ENCODE measurements around the gene ZNF438. TPM values are rescaled to one million over a fixed set of nuclear protein-coding genes. Genes with fewer than 3 reads are reported as not detected.

The ZNF438 gene
- total and polyA plus RNA-seq, 7 donors = 12.3 to 27.9 (median 20.7) TPM

- 67 to 70% (median 70%) methylated on average over 2 of the region's 2 CpGs for WGBS, 3 donors
- intact Hi-C loops (cut with DNase I) = no loop called here
- no peak overlapping the region for H3K27ac ChIP-seq
Measured at GRCh38 chr10:30839652-30840051, 192.0 kb downstream of the ZNF438 start.

GRCh38 chr10:30836406-30836805 lies 195.3 kb downstream of the ZNF438 start:
- Histone ChIP-seq H3K36me3 (ENCODE audit: insufficient read depth in 1 of 2, low read depth in 1 of 2) (no peaks in the 10 kb centered on the region), H3K9me3 (no peaks in the 10 kb centered on the region), H3K4me1 (peaks cover 11% of the 10 kb centered on the region), H3K27me3 (ENCODE audit: insufficient read depth in 3 of 3, low read length in 2 of 3) (no peaks in the 10 kb centered on the region), H3K4me3 (no peak overlapping the region), H3K27ac (no peak overlapping the region)
- ATAC-seq (no peak), DNase-seq (no peak)
- intact Hi-C loops (cut with DNase I) = no loop called here
- TF ChIP-seq CTCF (IDR thresholded peaks at IDR 0.05) = no peak
- 66 to 76% (median 70%) methylated on average over 2 of the region's 2 CpGs for WGBS, 3 donors

More at GRCh38 chr10:30839652-30840051, 192.0 kb downstream of the ZNF438 start:
- Histone ChIP-seq H3K9me3 (no peaks in the 10 kb centered on the region), H3K4me3 (no peak overlapping the region), H3K36me3 (ENCODE audit: insufficient read depth in 1 of 2, low read depth in 1 of 2) (no peaks in the 10 kb centered on the region), H3K4me1 (peaks cover 34% of the 10 kb centered on the region), H3K27me3 (ENCODE audit: insufficient read depth in 3 of 3, low read length in 2 of 3) (no peaks in the 10 kb centered on the region)
- DNase-seq (no peak), ATAC-seq (no peak)
- TF ChIP-seq CTCF (IDR thresholded peaks at IDR 0.05) = no peak

- intact Hi-C loops (cut with DNase I) = no loop called here
- Histone ChIP-seq H3K4me3 (no peak overlapping the region), H3K36me3 (ENCODE audit: insufficient read depth in 1 of 2, low read depth in 1 of 2) (no peaks in the 10 kb centered on the region), H3K4me1 (no peaks in the 10 kb centered on the region), H3K27ac (no peak overlapping the region), H3K27me3 (ENCODE audit: insufficient read depth in 3 of 3, low read length in 2 of 3) (no peaks in the 10 kb centered on the region), H3K9me3 (no peaks in the 10 kb centered on the region)
- no peak for TF ChIP-seq CTCF (IDR thresholded peaks at IDR 0.05)
- 83 to 86% (median 85%) methylated on average over 12 of the region's 12 CpGs for WGBS, 3 donors
- ATAC-seq (no peak), DNase-seq (no peak)
Measured at GRCh38 chr10:30835146-30835545, 196.5 kb downstream of the ZNF438 start.

- WGBS, 3 donors = 83 to 89% (median 86%) methylated on average over 3 of the region's 3 CpGs
- intact Hi-C loops (cut with DNase I) = no loop called here
- ATAC-seq = no peak
- no peaks in the 10 kb centered on the region for H3K36me3 ChIP-seq (ENCODE audit: insufficient read depth in 1 of 2, low read depth in 1 of 2)
- no peak overlapping the region for H3K4me3 ChIP-seq
- no peak for TF ChIP-seq CTCF (IDR thresholded peaks at IDR 0.05)
- no peaks in the 10 kb centered on the region for H3K9me3 ChIP-seq
- H3K4me1 ChIP-seq = no peaks in the 10 kb centered on the region
- H3K27ac ChIP-seq = no peak overlapping the region
- no peaks in the 10 kb centered on the region for H3K27me3 ChIP-seq (ENCODE audit: insufficient read depth in 3 of 3, low read length in 2 of 3)
- DNase-seq = no peak
Measured at GRCh38 chr10:30834651-30835050, 197.0 kb downstream of the ZNF438 start.

- no peak for ATAC-seq
- Histone ChIP-seq H3K4me3 (no peak overlapping the region), H3K27me3 (ENCODE audit: insufficient read depth in 3 of 3, low read length in 2 of 3) (no peaks in the 10 kb centered on the region), H3K36me3 (ENCODE audit: insufficient read depth in 1 of 2, low read depth in 1 of 2) (no peaks in the 10 kb centered on the region), H3K4me1 (no peaks in the 10 kb centered on the region), H3K27ac (no peak overlapping the region), H3K9me3 (no peaks in the 10 kb centered on the region)
- 65 to 82% (median 73%) methylated on average over 4 of the region's 4 CpGs for WGBS, 3 donors
- DNase-seq = no peak
- intact Hi-C loops (cut with DNase I) = no loop called here
- no peak for TF ChIP-seq CTCF (IDR thresholded peaks at IDR 0.05)
Measured at GRCh38 chr10:30834153-30834552, 197.5 kb downstream of the ZNF438 start.
